ENCODE data around the gene WDFY4. TPM values are rescaled to one million over a fixed set of nuclear protein-coding genes. Genes with fewer than 3 reads are reported as not detected.

WDFY4 gene
- polyA plus RNA-seq, 1 donor (not counting 4 experiments of a cell fraction or from before 2014, with no cell fraction given), result 0.04 TPM

DNA sequence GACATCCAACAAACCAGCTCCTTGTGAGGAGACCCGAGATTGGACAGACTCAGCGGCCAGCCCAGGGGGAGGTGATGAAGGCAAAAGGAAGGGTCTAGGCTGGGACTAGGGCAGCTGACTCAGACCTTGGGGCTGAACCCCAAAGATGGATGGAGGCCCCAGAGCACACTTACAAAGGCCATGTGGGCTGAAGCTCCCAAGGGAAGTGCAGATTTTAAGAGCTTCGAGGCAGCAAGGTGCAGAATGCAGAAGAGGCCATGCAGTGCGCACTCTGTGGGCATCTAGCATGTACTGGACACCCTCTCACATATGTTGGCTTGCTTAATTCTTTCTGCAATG is 11.8 kb downstream of the WDFY4 start:
- dilution Hi-C loops (cut with MboI; ENCODE audit: extremely low pct_ligation_motif_present, low sequenced_read_pairs), result no loop called here

DNA sequence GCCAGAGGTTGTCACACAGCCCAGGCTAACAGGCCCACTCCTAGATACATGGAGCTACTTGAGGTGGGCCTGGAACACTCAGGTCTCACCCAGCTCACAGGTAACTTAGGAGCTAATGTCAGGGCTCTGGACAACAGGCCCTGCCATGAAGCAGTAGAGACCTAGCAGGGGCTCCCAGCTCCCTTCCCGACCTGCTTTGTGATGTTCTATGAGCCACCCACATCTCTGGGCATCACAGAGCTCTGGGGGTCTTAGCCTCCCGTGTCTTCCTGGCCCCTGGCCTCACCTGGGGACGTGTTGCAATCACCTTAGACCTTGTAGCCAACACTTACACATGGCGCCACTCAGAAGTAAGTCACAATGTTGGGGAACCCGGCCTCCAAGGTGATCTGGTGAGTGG is 12.4 kb downstream of the WDFY4 start:
- Histone ChIP-seq H3K4me3 (ENCODE audit: control insufficient read depth in 2 of 3, extremely low read depth in 1 of 3, insufficient read depth in 2 of 3, low read depth in 1 of 3, low read length in 3 of 3) (no peak overlapping the region), H3K27me3 (ENCODE audit: control insufficient read depth, extremely low read depth, insufficient read depth, low read length) (no peaks in the 10 kb centered on the region), H3K4me1 (ENCODE audit: control insufficient read depth, extremely low read depth, insufficient read depth, low read length) (no peaks in the 10 kb centered on the region), H3K36me3 (ENCODE audit: control insufficient read depth in 2 of 2, extremely low read depth in 1 of 2, insufficient read depth in 2 of 2, low read length in 2 of 2) (no peaks in the 10 kb centered on the region), H3K9me1 (ENCODE audit: control insufficient read depth, extremely low read depth, insufficient read depth, low read length) (no peaks in the 10 kb centered on the region), H4K20me1 (ENCODE audit: control insufficient read depth, extremely low read depth, insufficient read depth, low read length) (no peaks in the 10 kb centered on the region), H3K4me2 (ENCODE audit: control insufficient read depth, extremely low read depth, insufficient read depth, low read depth, low read length) (no peak overlapping the region), H3K9me3 (ENCODE audit: control insufficient read depth, low read depth, low read length) (no peaks in the 10 kb centered on the region), H3K9ac (ENCODE audit: control insufficient read depth, extremely low read depth, insufficient read depth, low read length) (no peak overlapping the region), H2AFZ (ENCODE audit: control insufficient read depth, low read length) (no peak overlapping the region), H3K79me2 (ENCODE audit: control insufficient read depth, insufficient read depth, low read length) (no peaks in the 10 kb centered on the region), H3K27ac (ENCODE audit: control insufficient read depth, insufficient read depth, low read length) (no peak overlapping the region)
- DNase-seq (ENCODE audit: low read depth, low spot score) (no peak), FAIRE-seq (no peak)
- dilution Hi-C loops (cut with MboI; ENCODE audit: extremely low pct_ligation_motif_present, low sequenced_read_pairs), result no loop called here
- TF ChIP-seq, protein P1, sequence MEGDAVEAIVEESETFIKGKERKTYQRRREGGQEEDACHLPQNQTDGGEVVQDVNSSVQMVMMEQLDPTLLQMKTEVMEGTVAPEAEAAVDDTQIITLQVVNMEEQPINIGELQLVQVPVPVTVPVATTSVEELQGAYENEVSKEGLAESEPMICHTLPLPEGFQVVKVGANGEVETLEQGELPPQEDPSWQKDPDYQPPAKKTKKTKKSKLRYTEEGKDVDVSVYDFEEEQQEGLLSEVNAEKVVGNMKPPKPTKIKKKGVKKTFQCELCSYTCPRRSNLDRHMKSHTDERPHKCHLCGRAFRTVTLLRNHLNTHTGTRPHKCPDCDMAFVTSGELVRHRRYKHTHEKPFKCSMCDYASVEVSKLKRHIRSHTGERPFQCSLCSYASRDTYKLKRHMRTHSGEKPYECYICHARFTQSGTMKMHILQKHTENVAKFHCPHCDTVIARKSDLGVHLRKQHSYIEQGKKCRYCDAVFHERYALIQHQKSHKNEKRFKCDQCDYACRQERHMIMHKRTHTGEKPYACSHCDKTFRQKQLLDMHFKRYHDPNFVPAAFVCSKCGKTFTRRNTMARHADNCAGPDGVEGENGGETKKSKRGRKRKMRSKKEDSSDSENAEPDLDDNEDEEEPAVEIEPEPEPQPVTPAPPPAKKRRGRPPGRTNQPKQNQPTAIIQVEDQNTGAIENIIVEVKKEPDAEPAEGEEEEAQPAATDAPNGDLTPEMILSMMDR (optimal IDR thresholded peaks at IDR 0.05 in 1 of 3, IDR thresholded peaks at IDR 0.05 in 1 of 3, conservative IDR thresholded peaks at IDR 0.05 in 1 of 3; ENCODE audit: extremely low read depth in 1 of 3, insufficient read depth in 2 of 3, low read length in 3 of 3), result no peak
- TF ChIP-seq EZH2 (IDR thresholded peaks at IDR 0.05; ENCODE audit: low read length), result no peak

More for the DNA sequence above, 11.8 kb downstream of the WDFY4 start:
- Histone ChIP-seq H3K4me3 (ENCODE audit: control insufficient read depth in 2 of 3, extremely low read depth in 1 of 3, insufficient read depth in 2 of 3, low read depth in 1 of 3, low read length in 3 of 3) (no peak overlapping the region), H3K4me1 (ENCODE audit: control insufficient read depth, extremely low read depth, insufficient read depth, low read length) (no peaks in the 10 kb centered on the region), H2AFZ (ENCODE audit: control insufficient read depth, low read length) (no peak overlapping the region), H3K9me1 (ENCODE audit: control insufficient read depth, extremely low read depth, insufficient read depth, low read length) (no peaks in the 10 kb centered on the region), H3K9me3 (ENCODE audit: control insufficient read depth, low read depth, low read length) (no peaks in the 10 kb centered on the region), H4K20me1 (ENCODE audit: control insufficient read depth, extremely low read depth, insufficient read depth, low read length) (no peaks in the 10 kb centered on the region), H3K79me2 (ENCODE audit: control insufficient read depth, insufficient read depth, low read length) (no peaks in the 10 kb centered on the region), H3K4me2 (ENCODE audit: control insufficient read depth, extremely low read depth, insufficient read depth, low read depth, low read length) (no peak overlapping the region), H3K9ac (ENCODE audit: control insufficient read depth, extremely low read depth, insufficient read depth, low read length) (no peak overlapping the region), H3K27ac (ENCODE audit: control insufficient read depth, insufficient read depth, low read length) (no peak overlapping the region), H3K36me3 (ENCODE audit: control insufficient read depth in 2 of 2, extremely low read depth in 1 of 2, insufficient read depth in 2 of 2, low read length in 2 of 2) (no peaks in the 10 kb centered on the region), H3K27me3 (ENCODE audit: control insufficient read depth, extremely low read depth, insufficient read depth, low read length) (no peaks in the 10 kb centered on the region)
- no peak for DNase-seq (ENCODE audit: low read depth, low spot score)
- no peak for FAIRE-seq
- TF ChIP-seq, protein P1 (optimal IDR thresholded peaks at IDR 0.05 in 1 of 3, IDR thresholded peaks at IDR 0.05 in 1 of 3, conservative IDR thresholded peaks at IDR 0.05 in 1 of 3; ENCODE audit: extremely low read depth in 1 of 3, insufficient read depth in 2 of 3, low read length in 3 of 3), result no peak
- TF ChIP-seq EZH2 (IDR thresholded peaks at IDR 0.05; ENCODE audit: low read length), result no peak

Data from keratinocyte (primary cell).